Measurements from ENCODE around the gene NAPSA.

NAPSA gene

DNA sequence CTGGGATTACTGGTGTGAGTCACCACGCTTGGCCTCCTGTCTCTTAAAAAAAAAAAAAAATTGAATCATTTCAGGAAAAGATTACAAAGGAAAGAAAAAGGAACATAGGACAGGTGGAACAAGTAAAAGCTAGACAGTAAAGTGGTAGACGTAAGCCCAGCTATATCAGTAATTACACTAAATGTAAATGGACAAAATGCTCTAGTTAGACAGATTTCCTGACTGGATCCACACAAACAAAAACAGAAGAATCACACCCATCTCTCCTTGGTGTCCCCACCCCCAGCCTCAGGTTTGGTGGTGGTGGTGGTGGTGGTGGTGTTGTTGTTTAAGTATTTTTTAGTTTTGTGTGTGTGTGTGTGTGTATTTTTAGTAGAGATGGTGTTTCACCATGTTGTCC is 47.0 kb upstream of the NAPSA start:
- Histone ChIP-seq H3K9me2 (replicated peaks; ENCODE audit: control insufficient read depth, low read length) (no peaks in the 10 kb centered on the region), H3K79me2 (ENCODE audit: control insufficient read depth, low read length) (peaks cover 8% of the 10 kb centered on the region), H3K27ac (ENCODE audit: low read depth, low read length) (no peak overlapping the region), H3K4me3 (ENCODE audit: low read length) (no peak overlapping the region), H3K9me3 (ENCODE audit: control insufficient read depth, insufficient read depth, low read length) (no peaks in the 10 kb centered on the region), H4K20me1 (ENCODE audit: control insufficient read depth, insufficient read depth, low read depth, low read length) (no peaks in the 10 kb centered on the region), H3K4me1 (ENCODE audit: control insufficient read depth, low read length) (peaks cover 39% of the 10 kb centered on the region), H3K4me2 (ENCODE audit: low read length) (no peak overlapping the region), H3K36me3 (ENCODE audit: control insufficient read depth, low read length) (peaks cover 77% of the 10 kb centered on the region), H3K27me3 (ENCODE audit: control insufficient read depth, low read length) (no peaks in the 10 kb centered on the region), H3F3A (ENCODE audit: control insufficient read depth, insufficient read depth) (peaks cover 29% of the 10 kb centered on the region)
- TF ChIP-seq, protein P1, sequence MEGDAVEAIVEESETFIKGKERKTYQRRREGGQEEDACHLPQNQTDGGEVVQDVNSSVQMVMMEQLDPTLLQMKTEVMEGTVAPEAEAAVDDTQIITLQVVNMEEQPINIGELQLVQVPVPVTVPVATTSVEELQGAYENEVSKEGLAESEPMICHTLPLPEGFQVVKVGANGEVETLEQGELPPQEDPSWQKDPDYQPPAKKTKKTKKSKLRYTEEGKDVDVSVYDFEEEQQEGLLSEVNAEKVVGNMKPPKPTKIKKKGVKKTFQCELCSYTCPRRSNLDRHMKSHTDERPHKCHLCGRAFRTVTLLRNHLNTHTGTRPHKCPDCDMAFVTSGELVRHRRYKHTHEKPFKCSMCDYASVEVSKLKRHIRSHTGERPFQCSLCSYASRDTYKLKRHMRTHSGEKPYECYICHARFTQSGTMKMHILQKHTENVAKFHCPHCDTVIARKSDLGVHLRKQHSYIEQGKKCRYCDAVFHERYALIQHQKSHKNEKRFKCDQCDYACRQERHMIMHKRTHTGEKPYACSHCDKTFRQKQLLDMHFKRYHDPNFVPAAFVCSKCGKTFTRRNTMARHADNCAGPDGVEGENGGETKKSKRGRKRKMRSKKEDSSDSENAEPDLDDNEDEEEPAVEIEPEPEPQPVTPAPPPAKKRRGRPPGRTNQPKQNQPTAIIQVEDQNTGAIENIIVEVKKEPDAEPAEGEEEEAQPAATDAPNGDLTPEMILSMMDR (IDR thresholded peaks at IDR 0.05; ENCODE audit: low read depth, low read length, poor library complexity, severe bottlenecking): no peak
- TF ChIP-seq EZH2phosphoT487 (IDR thresholded peaks at IDR 0.05; ENCODE audit: borderline replicate concordance, low read length): no peak

DNA sequence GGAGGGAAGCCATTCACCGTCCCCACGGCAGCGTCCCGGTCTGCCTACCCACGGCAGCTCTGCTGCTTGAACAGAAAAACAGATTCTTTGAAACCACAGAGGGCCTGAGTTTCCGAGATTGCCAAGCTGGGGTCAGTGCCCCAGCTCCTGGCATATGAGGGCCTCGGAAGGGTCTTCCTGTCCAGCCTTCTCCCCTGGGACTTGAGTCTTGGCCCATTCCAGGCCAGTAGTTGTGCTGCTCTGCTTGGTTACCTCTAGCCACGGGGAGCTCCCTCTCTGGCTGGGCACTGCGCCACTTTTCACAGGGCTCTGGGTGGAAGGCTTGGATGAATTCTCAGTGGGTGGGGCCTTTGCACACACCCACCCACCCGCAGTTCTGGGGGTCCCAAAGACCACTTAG is 44.7 kb upstream of the NAPSA start:
- Histone ChIP-seq H3K36me3 (ENCODE audit: control insufficient read depth, low read length) (peaks cover 83% of the 10 kb centered on the region), H3K79me2 (ENCODE audit: control insufficient read depth, low read length) (no peaks in the 10 kb centered on the region), H3F3A (ENCODE audit: control insufficient read depth, insufficient read depth) (peaks cover 16% of the 10 kb centered on the region), H3K9me3 (ENCODE audit: control insufficient read depth, insufficient read depth, low read length) (no peaks in the 10 kb centered on the region), H3K4me1 (ENCODE audit: control insufficient read depth, low read length) (peaks cover 18% of the 10 kb centered on the region), H3K27me3 (ENCODE audit: control insufficient read depth, low read length) (no peaks in the 10 kb centered on the region), H3K4me3 (ENCODE audit: low read length) (no peak overlapping the region), H3K4me2 (ENCODE audit: low read length) (no peak overlapping the region), H3K27ac (ENCODE audit: low read depth, low read length) (no peak overlapping the region), H4K20me1 (ENCODE audit: control insufficient read depth, insufficient read depth, low read depth, low read length) (no peaks in the 10 kb centered on the region), H3K9me2 (replicated peaks; ENCODE audit: control insufficient read depth, low read length) (no peaks in the 10 kb centered on the region)
- TF ChIP-seq, protein P1 (IDR thresholded peaks at IDR 0.05; ENCODE audit: low read depth, low read length, poor library complexity, severe bottlenecking): no peak
- TF ChIP-seq EZH2phosphoT487 (IDR thresholded peaks at IDR 0.05; ENCODE audit: borderline replicate concordance, low read length): no peak

DNA sequence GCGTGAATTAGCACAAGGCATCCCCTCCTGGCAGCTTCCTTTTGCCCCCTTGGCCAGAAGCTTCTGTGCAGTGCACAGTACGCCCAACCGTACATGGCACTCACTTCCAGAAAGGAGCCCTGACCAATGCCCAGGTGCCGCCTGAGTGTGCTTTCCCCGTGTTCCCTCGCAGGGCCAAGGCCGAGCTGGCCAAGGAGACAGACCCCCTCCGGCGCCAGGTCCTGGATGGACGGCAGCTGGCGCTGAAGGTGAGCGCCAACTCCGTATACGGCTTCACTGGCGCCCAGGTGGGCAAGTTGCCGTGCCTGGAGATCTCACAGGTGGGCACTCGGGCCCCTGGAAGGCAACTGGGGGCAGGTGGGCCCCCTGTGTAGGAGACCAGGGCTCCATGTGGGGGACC is 43.9 kb upstream of the NAPSA start:
- TF ChIP-seq, protein P1 (IDR thresholded peaks at IDR 0.05; ENCODE audit: low read depth, low read length, poor library complexity, severe bottlenecking): no peak
- no peak for TF ChIP-seq EZH2phosphoT487 (IDR thresholded peaks at IDR 0.05; ENCODE audit: borderline replicate concordance, low read length)
- Histone ChIP-seq H3K27me3 (ENCODE audit: control insufficient read depth, low read length) (no peaks in the 10 kb centered on the region), H3K79me2 (ENCODE audit: control insufficient read depth, low read length) (no peaks in the 10 kb centered on the region), H3K27ac (ENCODE audit: low read depth, low read length) (no peak overlapping the region), H3K9me2 (replicated peaks; ENCODE audit: control insufficient read depth, low read length) (no peaks in the 10 kb centered on the region), H3K4me3 (ENCODE audit: low read length) (no peak overlapping the region), H3K36me3 (ENCODE audit: control insufficient read depth, low read length) (peaks cover 82% of the 10 kb centered on the region), H4K20me1 (ENCODE audit: control insufficient read depth, insufficient read depth, low read depth, low read length) (no peaks in the 10 kb centered on the region), H3F3A (ENCODE audit: control insufficient read depth, insufficient read depth) (peaks cover 10% of the 10 kb centered on the region), H3K4me2 (ENCODE audit: low read length) (no peak overlapping the region), H3K4me1 (ENCODE audit: control insufficient read depth, low read length) (peaks cover 11% of the 10 kb centered on the region), H3K9me3 (ENCODE audit: control insufficient read depth, insufficient read depth, low read length) (no peaks in the 10 kb centered on the region)

DNA sequence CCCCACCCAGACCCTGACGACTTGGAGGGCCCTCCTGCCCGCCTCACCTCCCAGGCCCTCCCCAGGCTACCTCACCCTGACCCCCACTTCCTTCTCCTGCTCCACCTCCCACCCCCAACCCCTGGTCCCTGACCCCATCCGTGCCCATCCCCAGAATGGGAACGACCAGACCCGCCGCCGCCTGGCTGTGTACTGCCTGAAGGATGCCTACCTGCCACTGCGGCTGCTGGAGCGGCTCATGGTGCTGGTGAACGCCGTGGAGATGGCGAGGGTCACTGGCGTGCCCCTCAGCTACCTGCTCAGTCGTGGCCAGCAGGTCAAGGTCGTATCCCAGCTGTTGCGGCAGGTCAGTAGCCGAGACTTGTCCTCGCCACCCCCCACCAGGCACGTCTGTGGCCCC is 41.4 kb upstream of the NAPSA start:
- no peaks in the 10 kb centered on the region for H3K4me1 ChIP-seq (ENCODE audit: control insufficient read depth, low read length)
- H3K9me2 ChIP-seq (replicated peaks; ENCODE audit: control insufficient read depth, low read length): no peaks in the 10 kb centered on the region
- H3K79me2 ChIP-seq (ENCODE audit: control insufficient read depth, low read length): no peaks in the 10 kb centered on the region
- no peaks in the 10 kb centered on the region for H4K20me1 ChIP-seq (ENCODE audit: control insufficient read depth, insufficient read depth, low read depth, low read length)
- H3K36me3 ChIP-seq (ENCODE audit: control insufficient read depth, low read length): peaks cover 83% of the 10 kb centered on the region
- no peak overlapping the region for H3K4me2 ChIP-seq (ENCODE audit: low read length)
- no peak for TF ChIP-seq EZH2phosphoT487 (IDR thresholded peaks at IDR 0.05; ENCODE audit: borderline replicate concordance, low read length)
- TF ChIP-seq, protein P1 (IDR thresholded peaks at IDR 0.05; ENCODE audit: low read depth, low read length, poor library complexity, severe bottlenecking): no peak
- H3F3A ChIP-seq (ENCODE audit: control insufficient read depth, insufficient read depth): no peaks in the 10 kb centered on the region; the same call in 1 of the 2 replicates
- no peak overlapping the region for H3K4me3 ChIP-seq (ENCODE audit: low read length)
- H3K9me3 ChIP-seq (ENCODE audit: control insufficient read depth, insufficient read depth, low read length): no peaks in the 10 kb centered on the region
- no peaks in the 10 kb centered on the region for H3K27me3 ChIP-seq (ENCODE audit: control insufficient read depth, low read length)
- H3K27ac ChIP-seq (ENCODE audit: low read depth, low read length): no peak overlapping the region

Data from DOHH2 (cell line).